NCI-H69 (cell line): ENCODE results near the gene CENPP.
A peak's percentile ranks its signal among the peaks of the same experiment; 100 is the strongest.

ENCODE experiments used
- DNase-seq: peaks from one replicate; lab custom pipeline; 2025; lab: John Stamatoyannopoulos, UW

CENPP gene

GRCh38 chr9:92425474-92425873 is 99.7 kb downstream of the CENPP start:
- DNase-seq = peak; percentile 70

- DNase-seq = peak; percentile 99
Measured at GRCh38 chr9:92426501-92427145, 100.9 kb downstream of the CENPP start.

GRCh38 chr9:92429836-92430235 is 104.1 kb downstream of the CENPP start:
- no peak for DNase-seq

- peak; percentile 48 for DNase-seq
Measured at GRCh38 chr9:92432350-92432749, 106.6 kb downstream of the CENPP start.

- no peak for DNase-seq
Measured at GRCh38 chr9:92432972-92433548, 107.3 kb downstream of the CENPP start.

GRCh38 chr9:92435263-92435662 is 109.5 kb downstream of the CENPP start:
- no peak for DNase-seq

- peak; percentile 41 for DNase-seq
Measured at GRCh38 chr9:92438900-92439526, 113.3 kb downstream of the CENPP start.

GRCh38 chr9:92439921-92440750 is 114.4 kb downstream of the CENPP start:
- no peak for DNase-seq

GRCh38 chr9:92440751-92441046 is 114.9 kb downstream of the CENPP start:
- no peak for DNase-seq

- DNase-seq = peak; percentile 98
Measured at GRCh38 chr9:92444841-92445240, 119.1 kb downstream of the CENPP start.

- peak; percentile 88 for DNase-seq
Measured at GRCh38 chr9:92446536-92446935, 120.8 kb downstream of the CENPP start.

GRCh38 chr9:92455217-92455616 is 129.5 kb downstream of the CENPP start:
- peak; percentile 61 for DNase-seq

- DNase-seq = no peak
Measured at GRCh38 chr9:92457576-92457975, 131.8 kb downstream of the CENPP start.

- DNase-seq = no peak
Measured at GRCh38 chr9:92463387-92463786, 137.6 kb downstream of the CENPP start.

- no peak for DNase-seq
Measured at GRCh38 chr9:92463984-92464383, 138.2 kb downstream of the CENPP start.

GRCh38 chr9:92467041-92467440 is 141.3 kb downstream of the CENPP start:
- DNase-seq = no peak

- no peak for DNase-seq
Measured at GRCh38 chr9:92467511-92467910, 141.8 kb downstream of the CENPP start.

GRCh38 chr9:92468206-92468605 is 142.5 kb downstream of the CENPP start:
- DNase-seq = peak; percentile 64

- DNase-seq = no peak
Measured at GRCh38 chr9:92474587-92474986, 148.8 kb downstream of the CENPP start.

- DNase-seq = peak; percentile 52
Measured at GRCh38 chr9:92476962-92477361, 151.2 kb downstream of the CENPP start.

- no peak for DNase-seq
Measured at GRCh38 chr9:92478783-92479182, 153.0 kb downstream of the CENPP start.

GRCh38 chr9:92479346-92479745 is 153.6 kb downstream of the CENPP start:
- no peak for DNase-seq

GRCh38 chr9:92480291-92480771 is 154.6 kb downstream of the CENPP start:
- peak; percentile 21 for DNase-seq
